K562 (cell line): ENCODE results near the gene RAB1B.
"Not testable (repeated sequence)": the region's sequence is repeated elsewhere in the genome, so short reads cannot be mapped to it uniquely, and the experiment has no call there.

Experiments used
- BRCA1 ChIP-seq, 2 experiments: fragments of 450-650 bp in 1 of 2; sonication (generic) in 1 of 2; formaldehyde crosslinking in 1 of 2; IDR thresholded peaks; 2 replicates each; pipeline versions ENCODE4 v1.5.0 to v1.6.1; 2017 to 2020; ENCODE audit warnings: mild to moderate bottlenecking in 1 of 2, missing genetic modification reagents in 1 of 2
- CEBPB ChIP-seq: fragments of 450-650 bp; IDR thresholded peaks from 2 replicates; pipeline ENCODE4 v1.6.1; 2016; ENCODE audit warnings: missing genetic modification characterization, missing compliant biosample characterization
- CTCF ChIP-seq, 3 experiments: IDR thresholded peaks in 2 of 3; conservative IDR thresholded peaks in 1 of 3; 2 replicates each; pipeline ENCODE4 v1.5.1; 2011 to 2012; ENCODE audit warnings: low read length in 3 of 3, mild to moderate bottlenecking in 3 of 3, control low read depth in 2 of 3, improper control_type of control experiment in 1 of 3, inconsistent platforms in 1 of 3, low read depth in 1 of 3, mixed read lengths in 1 of 3, moderate library complexity in 1 of 3; ENCODE audit not compliant: insufficient read depth in 2 of 3
- E2F1 ChIP-seq: sonication (generic); formaldehyde crosslinking; IDR thresholded peaks from 2 replicates; pipeline ENCODE4 v1.8.1; 2023; ENCODE audit warnings: mild to moderate bottlenecking, missing genetic modification reagents, moderate library complexity
- EP400 ChIP-seq: fragments of 450-650 bp; IDR thresholded peaks from 2 replicates; pipeline ENCODE4 v1.6.1; 2017; ENCODE audit warnings: antibody characterized with exemption, mild to moderate bottlenecking, moderate library complexity
- GABPB1 ChIP-seq: sonication (generic); formaldehyde crosslinking; IDR thresholded peaks from 2 replicates; pipeline ENCODE4 v1.8.0; 2022; ENCODE audit warnings: mild to moderate bottlenecking, missing genetic modification reagents
- NFATC3 ChIP-seq: fragments of 450-650 bp; IDR thresholded peaks from 2 replicates; pipeline ENCODE4 v1.6.1; 2017; ENCODE audit warnings: mild to moderate bottlenecking
- PBX2 ChIP-seq, 2 experiments: IDR thresholded peaks in 1 of 2; conservative IDR thresholded peaks in 1 of 2; 2 replicates each; pipeline ENCODE4 v1.6.1; 2016; ENCODE audit warnings: low read depth in 2 of 2, mild to moderate bottlenecking in 1 of 2, missing compliant biosample characterization in 1 of 2, missing genetic modification characterization in 1 of 2, moderate library complexity in 1 of 2
- SP1 ChIP-seq: sonication (generic); formaldehyde crosslinking; IDR thresholded peaks from 2 replicates; pipeline ENCODE4 v1.8.1; 2022; ENCODE audit warnings: mild to moderate bottlenecking, missing genetic modification reagents
- SRSF9 ChIP-seq: fragments of 200-400 bp; formaldehyde crosslinking; IDR thresholded peaks from 2 replicates; pipeline ENCODE4 v1.6.1; 2017; ENCODE audit warnings: low read depth, low read length, borderline replicate concordance
- ZBTB11 ChIP-seq, 3 experiments: fragments of 200-800 bp in 1 of 3; fragments of 250-450 bp in 1 of 3; fragments of 450-650 bp in 1 of 3; sonication (Bioruptor Pico) in 1 of 3; sonication (Bioruptor generic) in 1 of 3; formaldehyde crosslinking in 1 of 3; IDR thresholded peaks; 2 replicates each; pipeline versions ENCODE4 v1.6.1 to v1.8.0; 2016 to 2022; ENCODE audit warnings: mild to moderate bottlenecking in 2 of 3, missing genetic modification characterization in 2 of 3, missing compliant biosample characterization in 1 of 3, moderate library complexity in 1 of 3

- TF ChIP-seq CEBPB (tag); GABPB1 (CRISPR knock-in tag); SRSF9; PBX2 (CRISPR knock-in tag; IDR thresholded peaks at IDR 0.05; ENCODE audit: low read depth); PBX2 (tag; conservative IDR thresholded peaks at IDR 0.05; ENCODE audit: low read depth); BRCA1 (IDR thresholded peaks at IDR 0.05); BRCA1 (CRISPR knock-in tag; IDR thresholded peaks at IDR 0.05); E2F1 (CRISPR knock-in tag); NFATC3; CTCF (IDR thresholded peaks at IDR 0.05 in 2 of 3, conservative IDR thresholded peaks at IDR 0.05 in 1 of 3; ENCODE audit: insufficient read depth in 2 of 3, low read depth in 1 of 3, low read length in 3 of 3); EP400; ZBTB11 (CRISPR knock-in tag; IDR thresholded peaks at IDR 0.05); SP1 (CRISPR knock-in tag): not testable (repeated sequence)
These were observed 8.2 kb downstream of the RAB1B start for GRCh38 chr11:66276619-66277018.
